Middle frontal gyrus (tissue), 1 donor: ENCODE data around the gene OSBPL7.

ENCODE experiments used
- DNase-seq: peaks from one replicate; pipeline ENCODE4 v3.0.0-alpha.2; 2015; ENCODE audit warnings: low spot score; ENCODE audit errors: extremely low spot score

Gene OSBPL7

DNA sequence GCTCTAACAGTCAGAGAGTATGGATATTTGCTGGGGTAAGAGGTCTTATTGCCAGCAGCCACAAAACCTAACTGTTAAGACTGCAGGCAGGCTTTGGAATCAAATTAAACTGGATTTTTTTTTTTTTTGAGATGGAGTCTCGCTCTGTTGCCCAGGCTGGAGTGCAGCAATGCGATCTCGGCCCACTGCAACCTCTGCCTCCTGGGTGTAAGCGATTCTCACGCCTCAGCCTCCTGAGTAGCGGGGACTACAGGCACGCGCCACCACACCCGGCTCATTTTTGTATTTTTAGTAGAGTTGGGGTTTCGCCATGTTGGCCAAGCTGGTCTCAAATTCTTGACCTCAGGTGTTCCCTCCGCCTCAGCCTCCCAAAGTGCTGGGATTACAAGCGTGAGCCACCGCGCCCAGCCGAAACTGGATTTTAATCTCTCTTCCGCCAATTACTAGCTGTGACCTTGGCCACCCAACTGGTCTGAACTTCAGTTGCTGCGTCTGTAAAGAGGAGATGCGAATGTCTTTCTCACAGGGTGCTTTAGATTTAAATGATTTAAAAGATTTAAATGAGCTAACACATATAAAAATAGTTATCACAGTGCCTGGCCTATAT is 8.9 kb upstream of the OSBPL7 start:
- DNase-seq, result no peak

DNA sequence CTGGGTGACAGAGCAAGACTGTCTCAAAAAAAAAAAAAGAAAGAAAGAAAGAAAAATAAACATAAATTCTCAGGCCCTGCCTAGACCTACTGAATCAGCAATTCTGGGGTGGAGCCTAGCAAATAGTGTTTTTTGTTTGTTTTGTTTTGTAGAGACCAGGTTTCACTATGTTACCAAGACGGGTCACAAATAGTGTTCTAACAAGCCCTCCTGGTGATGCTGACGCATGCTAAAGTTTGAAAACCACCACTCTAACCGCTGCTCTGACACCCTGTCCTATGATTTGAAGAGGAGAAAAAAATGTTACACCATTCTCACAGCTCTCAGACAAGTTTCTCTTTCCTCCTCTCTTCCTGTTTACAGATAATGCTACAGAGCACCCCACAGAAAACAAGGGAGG is 8.3 kb upstream of the OSBPL7 start:
- DNase-seq, result no peak

DNA sequence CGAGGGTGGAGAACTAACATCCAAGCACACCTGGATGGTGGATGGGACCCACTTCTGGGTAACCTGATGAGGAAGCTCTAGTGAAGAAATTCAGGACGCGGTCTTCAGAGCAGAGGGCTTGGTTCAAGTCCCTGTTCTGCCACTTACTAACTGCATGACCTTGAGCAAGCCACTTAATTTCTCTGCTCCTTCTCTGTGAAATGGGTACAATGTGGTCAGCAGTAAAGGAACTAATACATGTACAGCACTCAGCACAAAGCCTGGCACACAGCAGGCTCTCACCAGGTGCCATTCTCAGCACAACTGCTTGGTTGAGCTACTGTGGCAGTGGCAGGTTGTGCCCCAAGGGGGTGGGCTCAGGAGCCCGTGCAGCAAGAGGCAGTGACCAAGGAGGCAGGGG is 1.9 kb upstream of the OSBPL7 start:
- DNase-seq, result no peak

DNA sequence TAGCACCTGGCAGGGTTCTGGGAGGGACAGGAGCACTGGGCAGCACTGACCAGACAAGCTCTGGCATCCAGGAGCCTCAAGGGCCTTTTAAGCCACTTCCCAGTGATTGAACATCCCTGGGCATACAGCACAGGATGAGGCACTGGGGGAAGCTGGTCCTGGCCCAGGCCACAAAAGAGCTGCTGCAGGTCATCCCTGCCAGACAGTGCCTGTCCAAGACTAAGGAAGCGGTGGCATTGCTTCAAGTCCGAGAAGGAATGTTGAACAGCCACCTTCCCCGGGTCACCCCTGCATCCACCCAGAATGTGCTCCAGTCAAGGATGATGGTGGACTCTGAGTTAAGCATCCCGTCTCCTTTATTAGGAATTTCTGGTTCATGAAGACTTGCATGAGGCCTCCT is 1.2 kb upstream of the OSBPL7 start:
- no peak for DNase-seq

DNA sequence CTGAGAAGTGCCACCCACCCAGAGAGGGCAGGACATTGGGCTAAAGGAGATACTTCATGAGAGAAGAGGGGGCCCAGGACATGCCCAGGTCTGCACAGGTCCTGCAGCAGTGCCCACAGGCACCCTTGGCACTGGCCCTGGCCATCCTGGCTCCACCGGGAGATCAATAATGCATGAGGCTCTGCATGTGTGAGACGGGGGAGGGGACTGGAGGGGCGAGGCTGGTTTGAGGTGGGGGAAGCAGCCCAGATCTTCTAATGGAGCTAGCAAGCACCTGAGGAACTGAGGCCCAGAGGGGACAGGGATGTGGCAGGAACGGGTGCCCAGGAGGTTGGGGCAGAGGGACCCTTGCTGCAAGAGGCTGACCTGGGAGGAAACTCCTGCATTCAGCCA is 567 bp downstream of the OSBPL7 start:
- DNase-seq, result no peak

DNA sequence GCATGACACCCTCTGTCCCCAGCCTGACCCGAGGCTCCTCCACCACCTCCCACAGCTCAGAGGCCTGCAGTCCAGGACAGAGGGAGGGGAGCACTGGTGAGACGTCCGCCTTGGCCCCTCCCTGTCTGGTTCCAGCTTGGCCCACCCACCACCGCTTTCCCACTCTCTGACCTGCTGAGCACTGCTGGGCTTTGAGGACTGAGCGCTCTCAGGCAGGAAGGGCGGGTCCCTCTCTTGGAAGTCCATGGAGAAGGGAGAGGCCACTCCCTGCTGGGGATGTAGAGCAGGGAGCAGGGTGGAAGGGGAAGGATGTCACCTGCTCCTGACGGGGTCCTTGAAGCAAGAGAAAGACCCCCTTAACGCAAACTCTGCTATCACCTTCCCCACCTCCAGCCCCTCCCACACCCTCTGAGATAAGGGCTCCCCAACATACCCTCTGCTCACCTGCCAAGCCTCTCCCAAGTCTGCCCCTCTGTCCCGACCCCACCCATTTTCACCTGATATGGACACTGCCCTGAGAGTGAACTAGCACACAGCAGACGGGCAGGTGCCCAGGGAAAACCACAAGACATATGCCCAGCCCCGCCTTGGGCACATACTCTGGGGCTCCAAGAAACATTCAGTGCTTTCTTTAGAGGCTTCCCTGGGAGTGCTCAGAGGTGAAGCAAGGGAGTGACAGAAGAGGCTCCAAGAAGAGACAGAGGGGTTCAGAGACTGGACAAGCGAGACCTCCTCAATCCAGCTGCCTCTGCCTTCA is 1.4 kb downstream of the OSBPL7 start:
- DNase-seq, result no peak

DNA sequence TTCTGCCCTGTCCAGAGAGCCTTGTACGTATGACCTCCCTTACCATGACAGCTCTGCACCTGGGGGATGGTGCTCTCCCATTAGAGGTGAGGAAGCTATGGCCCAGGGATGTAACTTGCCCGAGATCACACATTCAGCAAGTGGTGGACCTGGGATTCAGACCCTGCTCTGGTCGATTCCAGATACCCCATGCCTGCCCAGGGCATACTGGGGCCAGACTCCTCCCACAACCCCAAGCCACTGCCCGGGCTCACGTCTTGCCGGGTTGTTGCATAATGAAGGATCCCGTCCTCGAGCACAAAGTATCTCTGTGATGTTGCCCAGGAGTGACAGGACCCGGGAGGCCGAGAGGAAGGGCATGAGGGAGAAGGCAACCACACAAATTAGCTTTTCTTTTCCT is 2.1 kb downstream of the OSBPL7 start:
- no peak for DNase-seq

DNA sequence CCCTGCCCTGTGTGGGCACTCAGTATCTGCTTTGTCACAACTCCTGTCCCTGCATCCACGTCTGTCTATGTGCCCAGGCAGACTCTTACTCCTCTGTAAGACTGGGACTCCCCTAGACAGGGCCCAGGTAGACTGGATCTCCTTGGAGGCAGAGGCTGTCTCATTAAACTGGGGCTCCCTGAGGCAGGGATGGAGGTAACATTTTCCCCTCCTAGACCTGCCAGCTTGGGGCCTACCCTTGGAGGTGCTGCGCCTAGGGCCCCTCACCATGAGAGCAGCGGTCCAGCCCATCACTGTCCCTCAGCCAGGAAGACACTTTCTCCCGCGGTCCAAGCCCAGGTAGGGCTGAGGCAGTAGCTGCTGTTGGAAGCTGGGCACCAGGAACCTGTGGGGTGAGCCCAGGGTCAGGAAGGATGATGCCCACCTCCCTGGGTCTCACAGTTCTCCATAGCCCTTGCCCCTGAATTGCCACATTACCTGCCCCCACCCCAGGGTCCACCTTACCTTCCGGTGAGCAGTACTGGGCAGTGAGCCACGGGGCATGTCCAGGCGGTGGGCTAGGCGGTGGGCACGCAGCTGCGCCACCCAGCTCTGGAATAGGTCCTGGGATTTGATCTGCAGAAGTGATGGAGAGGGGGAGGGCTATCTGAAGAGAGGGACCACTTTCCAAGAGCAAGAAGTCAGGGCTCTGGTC is 3.4 kb downstream of the OSBPL7 start:
- no peak for DNase-seq

DNA sequence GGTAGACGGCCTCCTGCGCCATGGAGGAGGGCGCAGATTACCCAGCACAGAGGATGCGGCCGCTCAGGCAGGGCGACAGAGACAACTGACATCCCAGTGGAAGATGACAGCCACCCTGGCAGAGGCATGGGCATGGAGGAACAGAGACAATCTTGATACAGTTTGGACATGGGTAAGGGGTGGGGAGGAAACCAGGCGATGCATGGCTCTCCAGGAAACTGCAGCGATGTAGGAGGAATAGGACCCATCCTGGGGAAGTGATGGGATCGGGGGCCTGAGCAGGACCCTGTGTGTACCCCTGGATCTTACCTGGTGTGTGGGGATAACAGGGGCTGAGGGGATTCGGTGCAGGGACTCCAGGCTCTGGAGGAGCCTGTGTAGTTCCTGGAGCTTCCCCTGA is 4.6 kb downstream of the OSBPL7 start:
- DNase-seq, result no peak

DNA sequence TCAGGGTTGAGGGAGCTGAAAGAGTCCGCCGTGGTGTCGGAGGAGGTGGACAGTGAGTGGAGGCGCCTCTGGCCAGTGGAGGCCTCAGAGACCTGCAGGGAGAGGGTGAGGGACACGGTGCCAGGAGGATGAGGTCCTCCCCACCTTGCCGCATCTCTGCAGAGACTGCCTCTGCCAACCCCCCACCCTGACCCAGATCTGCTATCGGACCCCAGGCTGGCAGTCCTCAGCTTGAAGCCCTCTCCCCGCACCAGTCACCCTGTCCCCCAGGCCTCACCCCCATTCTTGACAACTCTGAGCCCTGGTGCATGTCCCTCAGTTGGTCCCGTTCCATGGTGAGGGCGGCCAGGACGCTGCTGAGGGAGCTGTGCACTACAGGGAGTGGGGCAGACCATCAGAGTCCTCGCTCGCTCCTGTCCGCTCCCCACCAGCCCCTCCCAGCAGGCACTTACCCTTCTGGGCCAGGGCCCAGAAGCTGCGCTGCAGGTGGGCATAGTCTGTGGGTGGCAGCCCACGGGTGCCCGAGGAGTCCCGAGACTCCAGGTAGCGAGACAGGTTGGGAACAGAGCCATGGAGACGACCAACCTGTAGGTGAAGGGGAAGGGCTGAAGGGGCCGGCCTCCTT is 5.4 kb downstream of the OSBPL7 start:
- DNase-seq, result no peak

DNA sequence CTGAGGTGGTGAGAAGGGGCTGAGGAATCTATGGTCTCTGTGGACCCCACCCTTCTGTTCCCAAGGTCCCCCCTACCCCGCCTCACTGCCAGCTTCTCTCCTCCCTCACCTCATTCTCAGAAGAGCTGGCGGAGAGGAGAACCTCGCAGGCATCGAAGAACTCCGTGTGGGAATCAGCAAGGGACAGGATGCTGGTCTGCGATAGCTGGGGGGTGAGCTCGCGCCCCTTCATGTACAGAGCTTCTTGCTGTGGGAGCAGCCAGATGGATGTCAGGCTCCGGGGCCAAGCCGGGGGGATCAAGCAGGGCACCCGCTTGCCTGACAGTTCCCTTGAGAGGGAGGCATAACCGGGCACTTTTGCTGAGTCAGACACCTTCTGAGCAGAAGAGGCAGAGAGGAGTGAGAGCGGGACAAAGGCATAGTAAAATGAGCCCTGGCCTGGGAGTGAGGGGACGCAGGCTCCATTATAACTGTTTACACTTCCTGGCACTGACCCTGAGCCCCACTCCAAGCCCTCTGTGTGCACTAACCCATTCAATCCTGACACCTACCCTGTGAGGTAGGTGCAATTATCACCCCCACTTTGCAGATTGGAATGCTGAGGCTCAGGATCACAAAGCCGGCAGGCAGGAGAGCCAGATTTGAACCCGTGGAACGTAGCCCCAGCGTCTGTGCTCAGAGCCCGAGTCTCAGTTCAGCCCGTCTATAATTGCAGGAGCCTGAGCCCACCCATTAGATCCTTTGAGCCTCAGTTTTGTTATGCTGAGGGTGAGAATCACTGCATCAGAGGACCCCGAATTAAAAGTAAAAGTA is 6.3 kb downstream of the OSBPL7 start:
- DNase-seq, result no peak

DNA sequence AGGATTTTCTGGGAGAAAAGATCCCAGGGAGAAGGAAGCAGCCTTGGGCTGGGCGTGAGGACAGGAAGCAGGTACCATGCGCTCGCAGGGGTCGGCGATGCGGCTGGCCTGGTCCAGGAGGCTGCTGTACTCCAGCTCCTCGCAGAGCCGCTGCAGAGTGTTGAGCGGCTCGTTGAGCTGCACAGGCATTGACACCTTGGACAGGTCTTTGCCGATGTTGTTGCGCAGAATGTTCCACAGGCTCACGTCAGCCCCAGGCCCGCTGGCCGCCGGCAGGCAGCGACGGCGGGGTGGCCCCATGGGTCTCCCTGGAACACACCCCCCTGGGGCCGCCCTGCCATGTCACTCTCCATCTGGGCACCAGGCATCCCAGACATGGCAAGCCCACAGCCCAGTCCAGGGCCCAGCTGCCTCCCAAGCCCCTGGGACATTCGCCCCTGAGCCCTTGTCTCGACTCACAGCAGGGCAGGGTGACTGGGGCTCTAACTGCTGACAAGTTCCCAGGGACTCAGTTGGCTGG is 8.0 kb downstream of the OSBPL7 start:
- no peak for DNase-seq

DNA sequence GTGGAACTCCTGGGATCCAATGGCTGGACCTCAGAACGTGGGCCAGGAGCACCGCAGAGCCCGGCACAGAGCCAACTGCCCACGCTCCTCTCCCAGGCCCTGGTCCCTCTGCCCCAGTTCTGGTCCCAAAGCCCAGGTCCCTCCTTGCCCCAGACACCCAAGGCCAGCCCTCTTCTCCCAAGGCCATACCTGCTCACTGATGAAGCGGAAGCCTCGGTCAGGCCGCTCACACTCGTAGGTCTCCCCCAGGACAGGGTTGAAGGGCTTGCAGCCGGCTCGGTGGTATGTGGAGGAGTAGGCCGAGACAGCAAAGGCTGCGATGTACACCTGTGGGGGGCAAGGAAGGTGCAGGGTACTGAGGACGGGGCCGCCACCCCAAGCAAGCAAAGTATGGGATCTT is 8.5 kb downstream of the OSBPL7 start:
- DNase-seq, result no peak

DNA sequence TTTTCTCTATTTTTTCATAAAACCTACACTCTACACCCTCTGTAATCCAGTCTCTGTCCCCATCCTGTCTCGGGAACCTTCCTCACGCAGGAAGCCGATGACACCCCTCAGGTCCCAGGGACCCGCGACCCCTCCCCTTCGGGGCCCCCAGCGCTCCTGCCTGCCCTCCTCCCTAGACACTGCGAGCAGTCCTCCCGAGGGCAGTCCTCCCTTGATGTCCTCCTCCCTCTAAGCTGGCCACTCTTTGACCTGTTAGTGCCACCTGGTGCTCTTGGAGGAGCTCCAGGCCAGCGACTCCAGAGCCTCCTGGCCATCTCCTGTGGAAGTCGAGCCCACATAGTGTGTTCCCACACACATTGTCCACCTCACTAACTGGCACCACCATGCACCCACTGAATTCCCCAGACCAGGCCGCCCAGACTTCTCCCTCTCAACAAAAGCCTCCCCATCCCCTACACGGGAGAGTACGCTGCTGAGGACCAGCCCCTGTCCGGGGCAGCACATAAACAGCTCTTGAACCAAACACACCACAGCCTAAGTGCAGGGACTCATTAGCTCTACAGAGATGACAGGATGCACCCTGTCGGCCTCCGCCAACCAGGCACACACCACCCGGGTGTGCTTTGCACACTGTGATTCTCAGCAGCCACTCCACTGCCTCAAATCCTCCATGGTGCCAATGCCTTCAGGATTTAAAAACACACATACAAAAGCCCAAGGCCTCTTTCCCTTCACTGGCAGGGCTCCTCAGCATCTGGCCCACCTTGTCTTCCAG is 9.3 kb downstream of the OSBPL7 start:
- no peak for DNase-seq

DNA sequence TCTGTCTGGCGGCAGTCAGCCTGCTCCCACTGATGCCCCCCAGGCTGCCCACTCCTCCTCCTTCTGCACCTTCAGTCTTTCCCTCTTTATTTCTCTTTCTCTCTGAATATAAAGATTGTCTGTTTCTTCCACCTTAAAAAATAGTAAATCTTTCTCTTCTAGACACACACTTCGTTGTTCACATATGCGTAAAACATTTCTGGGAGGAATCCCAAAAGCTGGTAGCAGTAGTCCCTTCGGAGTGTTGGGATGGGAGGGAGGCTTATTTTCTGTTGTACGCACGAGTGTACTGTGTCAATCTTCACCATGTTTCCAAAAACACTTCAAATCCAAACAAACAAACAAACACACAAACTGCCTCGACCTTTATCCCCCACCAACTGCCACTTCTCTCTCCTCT is 9.9 kb downstream of the OSBPL7 start:
- DNase-seq, result no peak

DNA sequence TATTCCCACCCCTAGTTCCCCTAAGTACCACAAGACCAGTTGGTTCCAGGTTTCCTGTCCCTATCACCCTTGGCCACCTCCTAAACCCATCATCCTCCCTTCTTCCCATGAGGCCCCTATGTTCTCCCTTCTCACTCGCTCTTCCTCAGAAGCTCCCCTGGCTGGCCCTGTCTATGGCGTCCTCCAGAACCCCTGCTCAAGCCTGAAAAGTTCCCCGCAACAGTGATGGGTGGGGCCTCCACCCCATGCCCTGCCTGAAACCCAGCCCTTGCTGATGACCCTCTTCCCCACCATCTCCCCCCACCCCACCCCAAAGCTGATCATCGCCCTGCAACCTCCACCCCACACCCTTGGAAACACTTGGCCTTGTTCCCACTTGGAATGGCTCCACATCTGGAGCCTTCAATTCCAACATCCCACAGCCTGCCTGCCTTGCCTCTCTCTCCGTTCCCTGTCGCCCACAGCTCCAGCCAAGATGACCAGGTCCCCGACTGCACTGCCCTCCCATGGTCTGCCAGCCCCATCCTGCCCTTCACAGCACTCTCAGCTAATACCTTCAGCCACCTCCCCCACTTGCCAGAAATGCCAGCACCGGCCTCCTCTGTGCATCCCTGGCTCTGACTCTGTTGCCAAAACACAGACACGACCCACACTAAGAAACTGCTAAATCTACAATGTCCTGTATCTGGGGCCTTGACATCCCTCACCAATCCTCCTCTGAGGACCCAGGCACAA is 10.5 kb downstream of the OSBPL7 start:
- no peak for DNase-seq

DNA sequence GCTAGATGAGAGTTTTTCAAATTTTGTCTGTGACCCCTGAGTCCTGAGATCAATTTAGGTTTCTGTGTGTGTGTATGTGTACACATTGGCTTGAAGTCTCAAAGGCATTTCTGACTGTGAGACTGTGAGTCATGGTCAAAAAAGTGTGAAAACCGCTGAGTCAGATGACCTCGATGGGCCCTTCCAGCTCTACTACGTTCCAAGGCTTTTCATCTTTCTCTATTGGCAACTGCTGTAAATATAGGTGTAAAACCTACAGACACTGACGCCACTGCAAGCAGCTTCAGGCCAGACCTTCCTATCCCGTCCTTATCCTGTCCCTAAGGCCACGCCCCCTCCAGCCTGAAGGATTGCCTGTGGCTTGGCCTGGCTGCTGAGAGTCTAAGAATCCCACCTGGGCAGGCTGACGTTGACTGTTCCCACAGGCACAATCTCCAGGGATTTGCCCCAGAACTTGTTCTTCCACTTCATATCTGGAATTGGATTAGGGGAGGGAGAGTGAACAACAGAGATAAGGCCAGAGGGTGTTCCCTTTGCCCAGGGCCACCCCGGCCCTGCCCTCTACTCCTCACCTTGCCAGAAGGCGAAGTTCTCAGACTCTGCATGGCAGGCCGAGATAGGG is 11.3 kb downstream of the OSBPL7 start:
- no peak for DNase-seq

DNA sequence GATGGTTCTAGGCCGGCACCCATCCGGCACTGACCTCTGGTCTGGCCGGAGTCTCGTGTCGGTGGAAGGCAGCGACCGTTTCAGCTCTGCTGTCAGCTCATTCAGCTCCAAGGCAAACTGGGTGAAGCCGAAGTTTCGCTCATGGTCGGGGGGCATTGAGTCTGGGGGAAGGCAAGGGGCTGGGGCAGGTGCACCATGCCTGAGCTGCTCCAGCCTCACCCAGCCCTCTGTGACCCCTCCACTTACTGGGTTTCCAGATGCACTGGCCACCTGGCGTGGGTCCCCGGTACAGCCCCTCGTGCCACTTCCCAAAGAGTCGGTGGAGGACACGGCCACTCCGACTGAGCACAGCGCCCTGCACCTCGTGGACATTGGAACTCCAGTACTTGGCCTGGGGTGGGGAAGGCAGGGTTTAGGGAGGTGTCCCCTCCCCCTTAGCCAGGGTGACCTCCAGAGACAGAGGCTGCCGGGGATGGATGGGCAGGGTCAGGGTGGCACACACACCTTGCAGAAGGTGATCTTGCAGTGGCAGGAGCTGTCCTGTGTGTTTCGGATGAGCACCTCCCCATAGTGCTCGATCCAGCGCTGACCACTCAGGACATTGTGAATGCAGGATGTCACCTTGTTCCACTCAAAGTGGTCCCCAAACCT is 12.6 kb downstream of the OSBPL7 start:
- no peak for DNase-seq
